Upper lobe of left lung (tissue), 4 donors: ENCODE measurements around the gene COBL.

ENCODE experiments used
- CTCF ChIP-seq, 6 experiments: fragments of 450-650 bp in 4 of 6; fragments of 200-600 bp in 2 of 6; sonication (generic) in 2 of 6; IDR thresholded peaks; one replicate each; pipeline ENCODE4 v1.5.1; 2016 to 2019; ENCODE audit warnings: antibody characterized with exemption in 6 of 6
- EP300 ChIP-seq, 4 donors: sonication (generic); formaldehyde crosslinking; IDR thresholded peaks; one replicate each; pipeline ENCODE4 v1.5.1; 2017; ENCODE audit warnings: antibody characterized with exemption in 4 of 4, control low read depth in 2 of 4
- POLR2A ChIP-seq, 4 donors: fragments of 450-650 bp; IDR thresholded peaks; one replicate each; pipeline ENCODE4 v1.5.1; 2016 to 2017; ENCODE audit warnings: antibody characterized with exemption in 4 of 4, mild to moderate bottlenecking in 2 of 4
- POLR2AphosphoS5 ChIP-seq, 2 donors: sonication (generic); formaldehyde crosslinking; IDR thresholded peaks; one replicate each; pipeline ENCODE4 v1.5.1; 2017; ENCODE audit warnings: antibody characterized with exemption in 2 of 2

- no peak for TF ChIP-seq CTCF (IDR thresholded peaks at IDR 0.05)
- no peak for TF ChIP-seq EP300 (IDR thresholded peaks at IDR 0.05)
- TF ChIP-seq POLR2A (IDR thresholded peaks at IDR 0.05): no peak
- no peak for TF ChIP-seq POLR2AphosphoS5 (IDR thresholded peaks at IDR 0.05)
Measured at GRCh38 chr7:51118628-51119027, 198.0 kb downstream of the COBL start.
